Neural cell (in vitro differentiated cells): ENCODE data around the gene TMEM259. TPM values are rescaled to one million over a fixed set of nuclear protein-coding genes. Genes with fewer than 3 reads are reported as not detected.

Experiments used
- H2AFZ ChIP-seq: fragments of 200-600, 300-800 bp; sonication (generic), shearing (Covaris generic); 2 replicates; pipeline ENCODE4 v1.6.0; 2014; ENCODE audit warnings: low read depth, mild to moderate bottlenecking, antibody characterized with exemption, low read length, moderate library complexity
- H3F3A ChIP-seq: fragments of 200-600 bp; shearing (Covaris generic); 2 replicates; pipeline ENCODE4 v1.6.1; 2016; ENCODE audit warnings: mild to moderate bottlenecking, moderate library complexity, mixed read lengths, antibody characterized with exemption, low read length; ENCODE audit not compliant: insufficient read depth, poor library complexity, severe bottlenecking
- H3K27ac ChIP-seq: fragments of 200-600, 300-800 bp; sonication (generic), shearing (Covaris generic); 2 replicates; pipeline ENCODE4 v1.5.1; 2014; ENCODE audit warnings: mild to moderate bottlenecking, low read length, moderate library complexity
- H3K27me3 ChIP-seq: fragments of 300-800, 200-600 bp; sonication (generic), shearing (Covaris generic); 2 replicates; pipeline ENCODE4 v1.6.0; 2014; ENCODE audit warnings: mild to moderate bottlenecking, low read depth, low read length, moderate library complexity; ENCODE audit not compliant: insufficient read depth
- H3K36me3 ChIP-seq: fragments of 300-800, 200-600 bp; sonication (generic), shearing (Covaris generic); 2 replicates; pipeline ENCODE4 v1.5.1; 2014; ENCODE audit warnings: mild to moderate bottlenecking, antibody characterized with exemption, low read length, moderate library complexity; ENCODE audit not compliant: insufficient read depth
- H3K4me2 ChIP-seq: fragments of 300-800, 200-600 bp; sonication (generic), shearing (Covaris generic); 2 replicates; pipeline ENCODE4 v1.6.0; 2014; ENCODE audit warnings: mild to moderate bottlenecking, low read length
- H3K4me3 ChIP-seq: fragments of 300-800, 200-600 bp; sonication (generic), shearing (Covaris generic); 2 replicates; pipeline ENCODE4 v1.5.1; 2014; ENCODE audit warnings: mild to moderate bottlenecking, low read length, moderate library complexity
- H3K79me2 ChIP-seq: fragments of 200-600 bp; shearing (Covaris generic); replicated peaks from 2 replicates; pipeline ENCODE4 v1.6.0; 2014; ENCODE audit warnings: mild to moderate bottlenecking, low read length, moderate library complexity; ENCODE audit not compliant: insufficient read depth
- H3K9ac ChIP-seq: fragments of 300-800, 200-600 bp; sonication (generic), shearing (Covaris generic); 2 replicates; pipeline ENCODE4 v1.6.1; 2016; ENCODE audit warnings: mild to moderate bottlenecking, low read length, mixed read lengths
- H3K9me2 ChIP-seq: fragments of 200-600 bp; shearing (Covaris generic); 2 replicates; pipeline ENCODE4 v1.6.1; 2016; ENCODE audit warnings: mild to moderate bottlenecking, low read length, mixed read lengths; ENCODE audit not compliant: insufficient read depth
- H3K9me3 ChIP-seq: fragments of 200-600, 300-800 bp; sonication (generic), shearing (Covaris generic); 2 replicates; pipeline ENCODE4 v1.6.1; 2016; ENCODE audit warnings: mild to moderate bottlenecking, mixed run types, low read length, moderate library complexity, mixed read lengths
- H4K20me1 ChIP-seq: fragments of 200-600 bp; shearing (Covaris generic); 2 replicates; pipeline ENCODE4 v1.6.1; 2016; ENCODE audit warnings: mild to moderate bottlenecking, mixed run types; ENCODE audit not compliant: insufficient read depth
- CTCF ChIP-seq: fragments of 450-650 bp; IDR thresholded peaks from 2 replicates; pipeline ENCODE4 v1.5.1; 2014; ENCODE audit warnings: antibody characterized with exemption, mild to moderate bottlenecking, moderate library complexity; ENCODE audit not compliant: poor library complexity, severe bottlenecking
- EP300 ChIP-seq: fragments of 450-650 bp; conservative IDR thresholded peaks from 2 replicates; pipeline ENCODE4 v1.6.1; 2014; ENCODE audit warnings: antibody characterized with exemption, mild to moderate bottlenecking, moderate library complexity; ENCODE audit not compliant: poor library complexity, severe bottlenecking
- EZH2 ChIP-seq: fragments of 200-600, 300-800 bp; shearing (Covaris generic), sonication (generic); IDR thresholded peaks from 2 replicates; pipeline ENCODE4 v1.6.1; 2014; ENCODE audit warnings: antibody characterized with exemption, low read length, borderline replicate concordance, mild to moderate bottlenecking; ENCODE audit not compliant: insufficient read depth, poor library complexity, severe bottlenecking
- MXI1 ChIP-seq: fragments of 450-650 bp; conservative IDR thresholded peaks from 2 replicates; pipeline ENCODE4 v1.6.1; 2014; ENCODE audit warnings: antibody characterized with exemption, mild to moderate bottlenecking; ENCODE audit not compliant: poor library complexity, severe bottlenecking
- POLR2AphosphoS5 ChIP-seq: IDR thresholded peaks from 2 replicates; pipeline ENCODE4 v1.6.1; 2012
- RAD21 ChIP-seq: fragments of 450-650 bp; conservative IDR thresholded peaks from 2 replicates; pipeline ENCODE4 v1.6.1; 2014; ENCODE audit warnings: antibody characterized with exemption, mild to moderate bottlenecking, moderate library complexity
- SMC3 ChIP-seq: fragments of 450-650 bp; conservative IDR thresholded peaks from 2 replicates; pipeline ENCODE4 v1.6.1; 2014; ENCODE audit warnings: antibody characterized with exemption, mild to moderate bottlenecking, moderate library complexity; ENCODE audit not compliant: poor library complexity
- TAF1 ChIP-seq: IDR thresholded peaks from 2 replicates; pipeline ENCODE4 v1.6.1; 2012; ENCODE audit warnings: low read depth
- polyA plus RNA-seq: library from polyadenylated mRNA; depleted of rRNA; stranded (reverse); fragments of >200 nt; gene quantifications from 2 replicates; pipeline ENCODE4 v1.2.3, GENCODE V29; 2014
- TF ChIP-seq, protein P1 (sequence below): IDR thresholded peaks from 2 replicates; pipeline ENCODE4 v1.6.1; 2012; ENCODE audit warnings: borderline replicate concordance

Gene TMEM259
- polyA plus RNA-seq, 1 donor from 2014 or later, result 176 TPM

GRCh38 chr19:1040476-1041271, 19.8 kb upstream of the TMEM259 start:
- no peaks in the 10 kb centered on the region for H3K79me2 ChIP-seq
- no peaks in the 10 kb centered on the region for H3K36me3 ChIP-seq
- no peaks in the 10 kb centered on the region for H4K20me1 ChIP-seq
- H2AFZ ChIP-seq, result peak overlapping the region; percentile 14
- no peaks in the 10 kb centered on the region for H3K9me3 ChIP-seq
- H3K27ac ChIP-seq, result peak overlapping the region; percentile 50
- H3K9me2 ChIP-seq, result no peaks in the 10 kb centered on the region
- no peaks in the 10 kb centered on the region for H3F3A ChIP-seq
- H3K4me3 ChIP-seq, result peak overlapping the region; percentile 81
- TF ChIP-seq RAD21 (no peak), POLR2AphosphoS5 (peak; percentile 40)
- no peaks in the 10 kb centered on the region for H3K27me3 ChIP-seq
- peak overlapping the region; percentile 73 for H3K9ac ChIP-seq
- H3K4me2 ChIP-seq, result peak overlapping the region; percentile 68

DNA sequence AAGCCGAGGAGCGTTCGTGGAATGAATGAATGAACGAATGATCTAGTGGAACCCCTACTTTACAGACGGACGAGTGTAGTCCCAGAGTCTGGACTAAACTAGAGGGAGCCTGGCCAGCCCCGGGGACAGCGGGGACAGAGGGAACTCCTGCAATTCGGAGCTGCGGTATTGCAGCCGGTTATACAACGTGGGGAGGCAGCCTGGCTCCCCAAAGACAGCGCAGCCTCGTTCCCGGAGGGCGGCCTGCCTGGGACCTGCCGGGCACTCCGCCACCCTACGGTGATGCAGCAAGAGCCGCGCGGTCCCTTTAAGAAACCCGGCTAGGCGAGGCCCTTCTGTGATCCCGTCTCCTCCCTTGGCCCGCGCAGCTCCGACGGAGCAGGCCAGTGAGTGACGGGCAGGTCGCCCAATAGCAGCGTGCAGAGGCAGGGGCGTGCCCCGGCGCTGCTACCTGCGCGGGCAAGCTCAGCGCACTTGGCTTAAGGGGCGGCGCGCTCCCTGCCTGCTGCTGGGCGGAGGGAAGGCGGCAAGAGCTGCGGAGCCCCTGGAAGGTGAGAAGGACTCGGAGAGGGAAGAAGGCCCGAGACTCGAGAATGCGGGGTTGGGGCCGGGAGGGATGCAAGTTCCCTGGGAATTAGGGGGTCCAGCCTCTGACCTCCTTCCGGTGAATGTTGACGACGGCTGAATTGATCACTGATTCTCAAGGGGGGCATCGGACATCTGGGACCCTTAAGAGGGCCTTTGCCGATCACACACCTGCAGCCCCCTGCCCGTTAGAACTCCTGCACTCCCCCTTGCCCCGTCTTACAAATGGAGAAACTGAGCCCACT, 18.9 kb upstream of the TMEM259 start, which contains the start of gene ABCA7:
TSS of gene ABCA7 (plus strand) at position 462 of the 830 bp plus-strand sequence. CDS start 1,255 bp downstream, outside the sequence.
- H3K9ac ChIP-seq, result peak within 1 kb of the TSS; percentile 73
- H3K27ac ChIP-seq, result peak within 1 kb of the TSS; percentile 50
- no peaks in the 10 kb centered on the region for H3F3A ChIP-seq
- no peaks in the 10 kb centered on the region for H3K9me2 ChIP-seq
- no peaks in the 10 kb centered on the region for H4K20me1 ChIP-seq
- H3K9me3 ChIP-seq, result no peaks in the 10 kb centered on the region
- H2AFZ ChIP-seq, result peak within 1 kb of the TSS; percentile 14
- no peaks in the 10 kb centered on the region for H3K36me3 ChIP-seq
- H3K4me2 ChIP-seq, result peak within 1 kb of the TSS; percentile 80
- peak; percentile 64 for TF ChIP-seq TAF1
- TF ChIP-seq CTCF, result peak; percentile 22
- TF ChIP-seq, protein P1, sequence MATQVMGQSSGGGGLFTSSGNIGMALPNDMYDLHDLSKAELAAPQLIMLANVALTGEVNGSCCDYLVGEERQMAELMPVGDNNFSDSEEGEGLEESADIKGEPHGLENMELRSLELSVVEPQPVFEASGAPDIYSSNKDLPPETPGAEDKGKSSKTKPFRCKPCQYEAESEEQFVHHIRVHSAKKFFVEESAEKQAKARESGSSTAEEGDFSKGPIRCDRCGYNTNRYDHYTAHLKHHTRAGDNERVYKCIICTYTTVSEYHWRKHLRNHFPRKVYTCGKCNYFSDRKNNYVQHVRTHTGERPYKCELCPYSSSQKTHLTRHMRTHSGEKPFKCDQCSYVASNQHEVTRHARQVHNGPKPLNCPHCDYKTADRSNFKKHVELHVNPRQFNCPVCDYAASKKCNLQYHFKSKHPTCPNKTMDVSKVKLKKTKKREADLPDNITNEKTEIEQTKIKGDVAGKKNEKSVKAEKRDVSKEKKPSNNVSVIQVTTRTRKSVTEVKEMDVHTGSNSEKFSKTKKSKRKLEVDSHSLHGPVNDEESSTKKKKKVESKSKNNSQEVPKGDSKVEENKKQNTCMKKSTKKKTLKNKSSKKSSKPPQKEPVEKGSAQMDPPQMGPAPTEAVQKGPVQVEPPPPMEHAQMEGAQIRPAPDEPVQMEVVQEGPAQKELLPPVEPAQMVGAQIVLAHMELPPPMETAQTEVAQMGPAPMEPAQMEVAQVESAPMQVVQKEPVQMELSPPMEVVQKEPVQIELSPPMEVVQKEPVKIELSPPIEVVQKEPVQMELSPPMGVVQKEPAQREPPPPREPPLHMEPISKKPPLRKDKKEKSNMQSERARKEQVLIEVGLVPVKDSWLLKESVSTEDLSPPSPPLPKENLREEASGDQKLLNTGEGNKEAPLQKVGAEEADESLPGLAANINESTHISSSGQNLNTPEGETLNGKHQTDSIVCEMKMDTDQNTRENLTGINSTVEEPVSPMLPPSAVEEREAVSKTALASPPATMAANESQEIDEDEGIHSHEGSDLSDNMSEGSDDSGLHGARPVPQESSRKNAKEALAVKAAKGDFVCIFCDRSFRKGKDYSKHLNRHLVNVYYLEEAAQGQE, result no peak
- TF ChIP-seq MXI1, result peak; percentile 70
- TF ChIP-seq EP300, result no peak
- TF ChIP-seq SMC3, result peak; percentile 22
- TF ChIP-seq POLR2AphosphoS5, result peak; percentile 83
- TF ChIP-seq RAD21, result peak; percentile 25
- no peak for TF ChIP-seq EZH2
- peak within 1 kb of the TSS; percentile 81 for H3K4me3 ChIP-seq
- no peaks in the 10 kb centered on the region for H3K79me2 ChIP-seq
- no peaks in the 10 kb centered on the region for H3K27me3 ChIP-seq
